ENCODE data around the gene DDAH1.
A peak's percentile ranks its signal among the peaks of the same experiment; 100 is the strongest.
"Not testable (repeated sequence)": the region's sequence is repeated elsewhere in the genome, so short reads cannot be mapped to it uniquely, and the experiment has no call there.

The DDAH1 gene

DNA sequence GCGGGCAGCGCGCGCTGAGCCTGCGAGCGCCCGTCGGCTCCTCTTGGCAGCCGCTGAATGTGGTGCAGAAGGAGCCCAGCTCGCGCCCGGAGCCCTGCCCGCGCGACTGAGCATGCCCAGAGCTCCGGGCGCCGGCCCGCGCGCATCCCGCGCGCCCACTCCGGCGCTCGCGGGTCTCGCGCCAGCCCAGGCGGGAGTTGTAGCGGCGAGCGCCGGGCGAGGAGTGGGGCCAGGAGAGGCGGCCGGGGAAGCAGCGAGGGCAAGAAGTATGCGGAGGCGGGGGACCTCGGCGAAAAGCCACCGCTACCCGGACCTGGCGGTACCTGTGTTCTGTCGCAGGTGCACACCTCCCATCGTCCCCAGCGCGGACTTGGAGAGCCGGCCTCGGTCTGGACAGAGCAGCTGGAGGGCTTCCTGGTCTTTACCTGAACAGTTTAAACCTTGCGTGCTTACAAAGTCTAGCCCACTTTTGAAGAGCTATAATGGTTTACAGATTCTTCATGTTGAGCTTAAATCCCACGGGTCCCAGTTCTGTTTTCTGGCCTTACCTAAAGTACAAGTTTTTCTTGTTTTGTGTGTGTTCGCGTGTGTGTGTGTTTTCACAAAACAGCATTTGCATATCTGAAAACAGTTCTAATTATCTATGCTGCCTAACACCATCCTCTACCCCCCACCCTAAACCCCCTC lies at the start of gene DDAH1:
Gene DDAH1 (minus strand): TSS at position 61 of the 687 bp plus-strand sequence. CDS start 114 bp downstream, outside the sequence.
- no peak for DNase-seq

DNA sequence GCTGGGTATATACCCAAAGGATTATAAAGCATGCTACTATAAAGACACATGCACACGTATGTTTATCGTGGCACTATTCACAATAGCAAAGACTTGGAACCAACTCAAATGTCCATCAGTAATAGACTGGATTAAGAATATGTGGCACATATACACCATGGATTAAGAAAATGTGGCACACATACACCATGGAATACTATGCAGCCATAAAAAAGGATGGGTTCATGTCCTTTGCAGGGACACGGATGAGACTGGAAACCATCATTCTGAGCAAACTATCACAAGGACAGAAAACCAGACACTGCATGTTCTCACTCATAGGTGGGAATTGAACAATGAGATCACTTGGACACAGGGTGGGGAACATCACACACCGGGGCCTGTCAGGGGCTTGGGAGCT lies 49.0 kb upstream of the DDAH1 start:
- DNase-seq, result not testable (repeated sequence)

DNA sequence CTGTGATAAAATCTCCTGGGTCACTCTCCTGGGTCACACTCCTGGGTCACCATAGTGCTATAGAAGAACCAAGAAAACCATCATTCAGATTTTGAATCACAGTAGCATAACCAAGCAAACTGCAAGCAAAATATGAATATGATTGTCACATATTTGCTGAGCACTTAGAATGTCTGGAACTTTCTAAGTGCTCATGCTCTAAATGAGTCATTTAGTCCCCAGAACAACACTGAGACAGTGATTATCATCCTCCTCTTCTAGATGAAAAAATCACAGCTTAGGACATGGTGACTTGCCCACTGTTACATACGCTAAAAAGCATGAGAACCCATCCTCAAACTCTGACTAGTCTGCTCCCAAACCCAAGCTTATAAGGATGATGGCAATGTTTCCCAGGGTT lies 39.5 kb upstream of the DDAH1 start:
- DNase-seq, result no peak

DNA sequence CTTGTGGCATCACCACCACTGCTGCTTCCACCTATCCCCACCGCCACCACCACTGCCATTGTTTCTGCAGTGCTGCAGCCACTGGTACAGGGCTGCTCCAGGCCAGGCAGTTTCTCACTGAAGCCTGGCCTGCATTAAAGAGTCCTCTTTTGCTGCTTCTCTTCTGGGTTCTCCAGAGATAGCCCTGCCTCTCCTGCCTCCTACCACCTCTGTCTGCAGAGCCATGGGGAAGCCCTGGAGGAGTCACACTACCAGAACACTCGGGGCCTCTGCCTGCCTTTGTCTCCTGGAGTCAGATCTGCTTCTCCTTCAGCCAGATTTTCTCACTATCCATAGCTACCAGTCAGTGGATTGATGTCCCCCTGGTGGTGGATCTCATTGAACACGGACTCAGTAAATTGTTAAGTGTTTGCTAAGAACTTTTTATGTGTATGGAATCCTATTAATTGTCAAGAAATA lies 37.7 kb upstream of the DDAH1 start:
- DNase-seq, result peak in 1 of 2 experiments; percentile 2

DNA sequence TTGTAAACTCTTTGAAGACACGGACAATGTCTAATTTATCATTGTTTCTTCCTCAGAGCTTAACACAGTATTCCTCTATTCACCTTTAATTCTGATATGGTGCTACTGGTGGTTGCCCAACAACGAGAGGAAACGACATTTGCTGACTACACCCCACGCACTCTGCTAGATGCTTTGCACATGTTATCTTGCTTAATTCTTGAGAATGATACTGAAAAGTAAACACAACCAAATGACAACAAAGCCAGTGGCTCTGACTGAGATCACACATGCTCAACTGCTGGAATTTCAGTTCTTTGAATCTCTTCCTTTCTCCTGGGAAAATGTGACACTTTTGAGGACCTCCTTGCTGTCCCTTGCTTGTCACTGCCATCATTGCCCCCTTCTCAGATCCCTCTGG lies 37.2 kb upstream of the DDAH1 start:
- no peak for DNase-seq

DNA sequence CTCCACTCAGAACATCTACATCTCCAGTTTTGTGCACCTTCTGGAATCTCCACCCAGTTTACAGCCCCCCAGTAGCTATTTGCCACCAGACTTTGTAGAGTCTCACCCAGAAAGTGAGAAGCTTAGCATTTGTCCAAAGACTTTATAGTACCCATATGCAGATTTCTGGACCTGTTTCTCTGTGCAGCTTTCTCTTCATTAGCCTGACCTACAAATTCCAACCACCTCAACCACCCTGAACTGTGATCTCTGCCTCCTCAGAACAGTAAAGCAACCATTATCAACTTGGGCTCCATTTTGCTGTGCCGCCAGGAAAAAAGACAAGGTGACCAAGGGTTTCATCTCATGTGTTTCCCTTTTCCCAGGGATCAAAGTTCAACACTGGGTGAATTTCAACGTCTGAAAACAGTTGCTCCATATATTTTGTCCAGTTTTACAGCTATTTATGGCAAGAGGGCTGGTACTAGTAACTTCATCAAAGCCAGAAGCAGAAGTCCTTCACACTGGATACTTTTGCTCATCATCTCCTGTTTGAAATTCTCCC lies 36.5 kb upstream of the DDAH1 start:
- DNase-seq, result no peak

DNA sequence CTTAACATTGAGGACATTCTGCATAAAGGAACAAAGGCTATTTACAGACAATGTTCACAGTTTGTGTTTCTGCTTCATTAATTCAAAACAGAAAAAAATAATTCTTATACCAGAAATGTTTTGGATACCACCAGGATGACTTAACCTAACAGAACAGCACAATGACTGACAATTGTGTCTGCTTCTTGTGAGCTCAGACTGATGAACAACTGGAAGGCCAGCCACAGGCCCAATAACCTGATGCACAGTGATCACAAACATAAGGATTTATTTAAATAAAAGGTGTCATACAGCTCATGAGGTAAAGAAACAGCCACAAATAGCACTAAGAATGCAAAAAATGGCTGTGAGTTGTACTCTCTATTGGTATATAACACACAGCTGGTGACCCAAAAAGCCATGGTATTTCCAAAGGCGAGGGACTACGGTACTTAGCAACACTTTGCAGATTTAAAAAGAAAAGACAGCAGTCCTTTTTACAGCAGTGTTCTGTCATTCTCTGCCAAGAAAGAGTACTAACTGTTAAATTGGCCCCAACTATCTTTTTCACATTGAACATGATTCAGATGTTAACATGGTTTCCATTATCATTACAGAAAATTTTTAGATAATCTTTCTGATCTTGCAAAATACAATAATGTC lies 32.1 kb upstream of the DDAH1 start:
- no peak for DNase-seq

DNA sequence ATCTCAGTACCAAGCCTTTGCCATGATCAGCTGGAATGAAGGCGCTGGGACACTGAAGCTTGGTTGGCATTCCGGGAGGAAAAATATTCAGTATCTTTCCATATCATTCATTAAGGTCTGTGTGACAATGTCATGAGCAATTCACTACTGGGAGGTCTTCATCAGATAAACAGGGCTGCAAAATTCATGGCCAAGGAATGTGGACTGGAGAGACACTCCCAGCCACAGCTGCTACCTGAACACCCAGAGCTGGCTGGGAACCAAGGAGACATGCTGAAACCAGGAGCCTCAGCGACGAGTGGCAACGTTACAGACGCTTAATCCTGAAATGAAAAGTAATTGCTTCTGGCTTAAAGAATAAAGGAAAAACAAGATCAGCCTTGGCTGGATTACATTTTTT lies 30.6 kb upstream of the DDAH1 start:
- DNase-seq, result no peak

DNA sequence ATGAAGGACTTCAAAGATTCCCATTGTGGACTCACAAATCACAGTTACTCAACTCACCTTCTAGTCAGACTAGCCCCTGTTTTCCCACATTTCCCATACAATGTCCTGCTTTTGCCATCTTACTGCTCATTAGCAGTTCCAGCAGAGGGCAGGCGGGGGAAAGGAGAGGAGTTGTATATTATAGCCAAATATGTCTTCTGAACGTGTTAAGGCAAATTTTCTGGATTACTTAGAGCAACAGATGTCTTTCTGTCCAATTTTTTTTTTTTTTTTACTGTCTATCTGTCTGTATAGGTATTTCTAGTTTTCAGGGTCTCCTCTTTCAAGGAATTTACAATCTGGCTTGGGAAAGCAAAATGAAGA lies 29.9 kb upstream of the DDAH1 start:
- no peak for DNase-seq

DNA sequence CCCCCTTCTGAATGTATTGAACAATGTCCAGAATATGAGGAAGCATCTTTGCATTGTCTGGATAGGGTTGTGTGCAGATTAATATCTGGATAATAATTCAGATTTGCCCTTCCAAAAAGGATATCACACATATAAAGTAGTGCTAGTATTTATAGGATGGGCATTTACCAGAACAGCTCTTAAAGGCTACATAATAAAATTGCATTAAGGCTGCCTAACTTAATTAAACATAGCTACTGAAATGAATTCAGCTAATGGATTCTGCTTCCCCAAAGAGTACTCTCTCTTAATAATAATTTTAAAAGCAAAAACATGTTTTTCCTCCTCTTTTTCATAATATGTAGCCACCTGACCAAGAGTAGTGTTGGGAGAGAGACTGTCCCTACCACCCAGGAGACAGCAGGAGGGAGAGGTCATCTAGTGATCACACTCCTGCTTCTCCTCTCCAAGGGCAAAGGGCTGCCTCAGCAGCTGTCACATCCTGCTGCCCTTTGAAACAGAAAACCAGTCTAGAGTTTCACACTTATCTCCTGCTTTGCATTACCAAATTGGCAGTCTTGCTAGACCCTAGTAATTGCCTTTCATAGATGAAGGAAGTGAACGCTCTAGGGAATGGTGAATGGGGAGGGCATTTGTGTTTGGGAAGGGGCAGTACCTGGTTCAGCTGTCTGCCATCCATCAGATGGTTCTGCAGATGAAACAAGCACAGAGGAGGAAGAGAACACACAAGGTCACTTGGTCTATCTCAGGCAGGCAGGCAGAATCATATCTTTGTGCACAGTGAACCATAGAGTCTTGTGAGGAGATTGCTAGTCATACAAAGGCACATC lies 29.3 kb upstream of the DDAH1 start:
- no peak for DNase-seq

DNA sequence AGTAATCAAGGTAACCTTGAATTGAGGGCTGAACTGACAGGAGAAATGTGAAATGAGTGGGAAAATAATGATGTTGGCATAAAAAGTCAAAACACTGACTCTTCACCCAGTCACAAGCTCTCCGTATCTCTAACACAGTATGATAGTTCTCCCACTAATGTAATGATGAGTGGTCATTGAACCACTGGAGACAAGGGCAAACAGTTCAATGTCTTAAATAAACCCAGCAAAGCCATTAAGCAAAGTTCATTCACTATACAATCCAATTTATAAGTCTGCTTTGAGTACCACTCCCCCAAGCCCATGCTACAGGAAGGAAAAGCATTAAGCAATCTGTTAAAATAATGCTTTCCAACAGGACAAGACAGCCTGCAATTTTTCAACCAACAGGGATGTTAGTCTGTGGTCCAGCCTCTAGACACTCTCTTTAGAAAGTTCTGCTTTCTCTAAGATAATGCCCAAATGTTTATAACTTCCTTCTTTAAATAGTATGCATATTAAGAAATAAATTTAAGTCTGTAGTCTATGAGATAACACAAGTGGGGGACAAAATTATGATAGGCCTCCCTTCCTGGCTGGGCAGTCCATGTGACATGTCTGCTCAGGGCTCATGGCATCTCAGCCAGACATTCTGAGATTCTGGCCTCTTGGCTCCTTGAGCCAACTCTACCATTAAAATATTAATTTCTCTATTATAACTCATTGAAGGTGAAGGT lies 25.5 kb upstream of the DDAH1 start:
- DNase-seq, result no peak

DNA sequence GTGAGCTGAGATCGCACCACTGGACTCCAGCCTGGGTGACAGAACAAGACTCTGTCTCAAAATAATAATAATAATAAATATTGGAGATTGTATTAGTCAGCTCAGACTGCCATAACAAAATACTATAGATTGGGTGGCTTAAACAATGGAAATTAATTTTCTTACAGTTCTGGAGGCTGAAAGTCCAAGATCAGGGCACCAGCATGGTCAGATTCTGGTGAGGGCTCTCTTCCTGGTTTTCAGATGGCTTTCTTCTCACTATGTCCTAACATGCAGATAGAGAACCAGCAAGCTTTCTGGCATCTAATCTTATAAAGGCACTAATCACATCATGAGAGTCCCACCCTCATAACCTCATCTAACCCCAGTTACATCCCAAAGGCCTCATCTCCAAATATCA lies 23.2 kb upstream of the DDAH1 start:
- DNase-seq, result no peak

DNA sequence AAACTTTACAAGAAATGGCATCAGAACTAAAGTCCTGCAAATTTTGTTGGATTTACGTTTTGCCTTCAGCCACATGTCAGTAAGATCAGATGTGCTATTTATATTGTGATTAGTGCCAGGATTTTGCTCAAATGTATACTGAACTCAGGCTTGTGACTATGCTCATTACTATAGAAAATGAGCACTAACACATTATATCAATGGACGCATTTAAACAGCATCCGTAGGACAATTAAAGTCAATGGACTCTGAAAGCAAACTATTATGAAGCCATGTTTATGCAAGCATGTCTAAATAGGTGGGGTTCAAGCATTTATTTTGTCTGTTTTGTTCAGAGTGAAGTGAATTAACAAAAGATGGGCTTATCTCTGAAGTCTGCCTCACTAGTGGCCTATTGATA lies 20.6 kb upstream of the DDAH1 start:
- DNase-seq, result no peak

DNA sequence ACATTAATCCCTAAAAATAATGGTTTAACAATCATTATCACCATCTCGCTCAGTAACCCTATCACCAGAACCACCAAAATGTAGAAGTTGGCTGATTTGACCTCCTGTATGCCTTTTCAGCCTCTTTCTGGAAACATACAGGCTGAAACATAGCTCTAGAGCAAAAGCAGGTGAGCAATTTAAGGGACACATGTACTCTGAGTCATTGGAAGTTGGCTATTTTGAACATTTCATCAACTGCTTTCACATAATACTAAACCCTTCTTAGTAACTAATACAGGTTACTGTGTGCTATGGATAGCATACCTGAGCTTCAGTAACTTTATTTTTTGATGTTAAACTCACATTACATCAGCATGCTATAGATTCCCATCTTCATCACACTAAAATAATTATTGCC lies 19.8 kb upstream of the DDAH1 start:
- no peak for DNase-seq

DNA sequence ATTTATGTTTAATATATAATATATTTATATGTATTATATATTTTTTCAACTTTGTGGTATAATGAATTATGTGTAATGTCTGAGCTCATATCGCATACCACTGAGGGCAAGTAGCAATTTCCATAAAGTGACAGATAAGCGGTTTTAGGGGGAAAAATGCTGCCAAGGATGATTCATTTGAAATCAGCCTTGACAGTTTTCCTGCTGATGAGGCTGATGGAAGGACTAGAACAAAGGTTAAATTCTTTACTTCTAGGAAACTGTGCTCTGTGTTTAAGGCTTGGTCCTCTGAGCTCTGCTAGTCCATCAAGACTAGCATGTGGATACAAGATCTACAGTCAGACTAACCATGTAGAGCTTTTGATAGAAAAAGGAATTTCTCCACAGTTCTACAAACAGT lies 19.3 kb upstream of the DDAH1 start:
- no peak for DNase-seq

DNA sequence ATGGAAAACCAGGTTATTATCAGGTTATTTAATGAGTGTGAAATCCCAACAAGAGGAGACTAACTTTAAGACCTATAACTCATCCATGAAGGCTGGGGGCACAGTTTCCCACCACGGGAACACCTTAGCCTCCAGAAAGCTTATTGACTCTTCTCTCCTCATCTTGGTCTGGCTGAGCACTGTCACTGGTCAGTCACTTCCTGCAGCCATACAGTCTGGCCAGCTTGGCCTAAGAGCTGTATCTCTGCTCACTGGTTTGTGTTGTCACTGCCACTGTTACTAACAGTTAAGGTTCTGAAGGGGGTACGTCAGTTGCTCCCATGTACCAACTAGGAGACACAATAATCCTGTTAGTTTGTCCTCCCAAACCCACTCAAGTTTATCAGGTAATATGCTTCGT lies 16.7 kb upstream of the DDAH1 start:
- no peak for DNase-seq

DNA sequence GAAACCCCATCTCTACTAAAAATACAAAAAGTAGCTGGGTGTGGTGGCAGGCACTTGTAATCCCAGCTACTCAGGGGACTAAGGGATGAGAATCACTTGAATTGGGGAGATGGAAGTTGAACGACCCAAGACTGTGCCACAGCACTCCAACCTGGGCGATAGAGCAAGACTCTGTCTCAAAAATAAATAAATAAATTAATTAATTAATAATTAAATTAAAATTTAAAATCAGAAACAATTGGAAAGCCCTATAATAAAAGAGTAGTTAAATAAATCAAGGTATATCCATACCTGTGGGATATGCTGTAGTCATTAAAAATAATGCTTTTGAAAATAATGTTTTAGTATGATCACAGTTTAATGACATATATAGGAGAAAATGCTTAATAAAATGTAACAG lies 15.6 kb upstream of the DDAH1 start:
- no peak for DNase-seq

DNA sequence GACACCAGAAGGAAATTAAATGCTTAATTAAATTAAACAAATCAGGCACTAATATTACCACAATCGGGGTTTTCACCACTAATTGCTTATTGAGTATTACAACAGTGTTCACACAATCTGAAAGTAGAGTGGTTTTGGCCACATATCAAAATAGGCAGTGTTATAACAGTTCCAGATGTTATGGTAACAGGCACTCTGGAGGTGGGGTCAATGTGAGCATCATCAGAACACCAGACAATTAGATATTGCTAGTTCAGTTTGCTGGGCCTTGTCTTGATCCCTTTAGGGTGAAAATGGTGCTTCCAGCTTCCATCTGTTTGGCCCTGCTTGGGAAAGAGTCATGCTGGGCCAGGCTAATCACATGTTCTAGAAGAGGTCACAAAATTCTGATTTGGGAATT lies 14.5 kb upstream of the DDAH1 start:
- DNase-seq, result no peak

DNA sequence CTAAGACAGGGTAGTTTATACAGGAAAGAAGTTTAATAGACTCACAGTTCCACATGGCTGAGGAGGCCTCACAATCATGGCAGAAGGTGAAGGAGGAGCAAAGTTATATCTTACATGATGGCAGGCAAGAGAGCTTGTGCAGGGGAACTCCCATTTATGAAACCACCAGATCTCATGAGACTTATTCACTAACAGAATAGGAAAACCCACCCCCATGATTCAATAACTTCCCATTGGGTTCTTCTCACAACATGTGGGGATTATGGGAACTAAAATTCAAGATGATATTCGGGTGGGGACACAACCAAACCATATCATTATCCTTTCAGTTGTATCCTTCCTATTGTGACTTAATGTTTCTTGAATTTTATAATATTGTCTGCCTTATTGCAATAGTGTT lies 13.4 kb upstream of the DDAH1 start:
- no peak for DNase-seq

DNA sequence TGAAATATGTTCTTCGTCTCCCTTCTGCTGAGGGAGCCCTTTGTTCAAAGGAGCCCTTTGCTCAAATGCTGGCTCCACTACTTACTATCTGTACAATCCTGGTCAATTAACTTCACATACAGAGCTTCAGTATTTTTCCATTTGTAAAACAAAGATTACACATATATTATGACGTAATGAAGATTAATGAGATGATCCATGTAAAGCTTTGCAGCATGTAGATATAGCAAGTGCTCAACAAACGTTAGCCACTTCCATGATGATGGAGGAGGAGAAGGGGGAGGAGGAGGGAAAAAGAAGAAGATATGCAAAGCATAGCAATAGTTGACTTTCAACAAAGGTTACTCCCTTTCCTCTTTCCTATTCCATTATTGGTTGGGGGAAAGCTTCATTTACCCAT lies 10.1 kb upstream of the DDAH1 start:
- DNase-seq, result no peak

DNA sequence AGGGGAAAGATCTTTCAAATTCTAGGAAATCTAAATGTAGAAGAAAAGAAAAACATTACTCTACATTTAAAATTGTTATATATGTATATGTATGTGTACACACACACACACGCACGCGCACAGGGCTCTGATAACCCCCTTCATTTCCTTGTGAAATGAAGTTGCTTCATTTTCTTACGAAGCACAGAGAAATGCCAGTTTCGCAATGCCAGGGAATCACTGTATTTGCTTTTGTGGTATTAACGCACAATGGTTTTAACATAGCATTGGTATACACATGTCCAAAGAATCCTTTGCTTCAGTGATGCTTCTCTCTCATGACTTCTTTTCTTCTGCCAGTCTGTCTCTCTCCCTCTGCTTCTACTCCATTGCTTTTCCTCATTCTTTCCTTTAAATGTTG lies 8.4 kb upstream of the DDAH1 start:
- no peak for DNase-seq

DNA sequence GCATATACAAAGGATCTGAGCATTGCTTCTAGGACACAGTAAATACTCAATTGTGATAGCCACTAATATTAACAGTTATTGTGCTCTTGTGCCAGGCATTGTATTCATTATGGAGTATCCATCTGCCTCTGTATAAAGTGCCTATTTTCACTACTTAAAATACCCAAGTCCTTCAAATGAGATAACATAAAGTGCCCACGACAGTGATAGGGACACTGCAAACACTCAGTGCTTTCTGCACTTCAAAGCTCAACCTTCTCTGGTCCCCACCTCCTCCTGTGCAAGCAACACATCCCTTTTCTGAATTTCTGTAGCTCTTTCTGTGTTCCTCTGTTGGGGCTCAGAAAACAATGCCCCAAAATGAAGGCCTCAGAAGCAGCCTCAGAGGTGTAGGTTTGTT lies 6.6 kb upstream of the DDAH1 start:
- DNase-seq, result no peak

DNA sequence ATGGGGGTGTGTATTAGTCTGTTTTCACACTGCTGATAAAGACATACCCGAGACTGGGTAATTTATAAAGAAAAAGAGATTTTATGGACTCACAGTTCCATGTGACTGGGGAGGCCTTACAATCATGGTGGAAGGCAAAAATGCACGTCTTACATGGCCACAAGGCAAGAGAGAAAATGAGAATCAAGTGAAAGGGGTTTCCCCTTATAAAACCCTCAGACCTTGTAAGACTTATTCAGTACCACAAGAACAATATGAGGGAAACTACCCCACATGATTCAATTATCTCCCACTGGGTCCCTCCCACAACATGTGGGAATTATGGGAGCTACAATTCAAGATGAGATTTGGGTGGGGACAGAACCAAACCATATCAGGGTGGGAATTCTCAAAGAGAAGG lies 5.2 kb upstream of the DDAH1 start:
- DNase-seq, result not testable (repeated sequence)
